GM18867 (cell line): ENCODE data around the gene NOXA1.
A peak's percentile ranks its signal among the peaks of the same experiment; 100 is the strongest.

Experiments
- ATAC-seq: cut with Tn5 transposase; IDR thresholded peaks from one replicate; pipeline ENCODE4 v1.9.1; 2021; ENCODE audit warnings: mild to moderate bottlenecking, moderate library complexity; ENCODE audit not compliant: unreplicated experiment

The NOXA1 gene

DNA sequence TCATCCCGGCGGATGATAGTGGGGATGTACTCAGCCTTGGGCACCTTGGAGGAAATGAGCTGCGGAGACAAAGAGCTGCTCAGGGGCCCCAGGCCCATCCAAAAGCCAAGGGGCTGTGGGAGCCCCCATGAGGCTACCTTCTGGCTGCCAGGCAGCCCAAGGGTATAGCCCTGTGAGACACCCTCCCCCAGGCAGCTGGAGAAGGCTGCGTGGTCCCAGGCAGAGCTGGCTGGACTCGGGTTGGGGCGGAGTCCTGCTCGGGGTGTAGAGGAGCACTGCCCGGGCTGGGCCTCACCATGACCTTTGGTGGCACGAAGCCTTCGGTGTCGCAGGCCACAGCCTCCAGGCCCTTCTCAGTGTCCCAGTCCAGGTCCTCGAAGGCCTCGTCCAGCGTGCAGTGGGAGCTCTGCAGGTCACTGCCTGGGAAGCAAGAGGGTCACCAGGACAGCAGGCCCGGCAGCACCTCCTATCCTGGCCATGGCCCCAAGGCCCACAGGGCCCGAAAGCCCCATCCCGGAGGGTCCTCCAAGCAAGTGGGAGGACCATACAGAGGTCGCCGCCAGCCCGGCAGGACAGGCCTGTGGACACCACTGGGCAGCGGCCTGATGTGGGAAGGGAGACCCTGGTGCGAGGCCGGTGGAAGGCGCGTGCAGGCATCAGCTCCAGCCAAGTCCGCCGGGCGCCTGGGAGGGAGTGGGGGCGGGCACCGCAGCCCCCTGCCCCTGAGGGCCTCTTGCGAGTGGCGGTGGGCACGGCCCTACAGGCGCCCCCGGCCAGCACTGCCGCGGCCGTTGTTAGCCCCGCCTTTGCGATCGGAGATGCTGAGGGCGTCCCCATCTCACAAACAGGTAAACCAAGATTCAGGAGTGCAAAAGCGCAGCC lies 29.8 kb downstream of the NOXA1 start:
- no peak for ATAC-seq

DNA sequence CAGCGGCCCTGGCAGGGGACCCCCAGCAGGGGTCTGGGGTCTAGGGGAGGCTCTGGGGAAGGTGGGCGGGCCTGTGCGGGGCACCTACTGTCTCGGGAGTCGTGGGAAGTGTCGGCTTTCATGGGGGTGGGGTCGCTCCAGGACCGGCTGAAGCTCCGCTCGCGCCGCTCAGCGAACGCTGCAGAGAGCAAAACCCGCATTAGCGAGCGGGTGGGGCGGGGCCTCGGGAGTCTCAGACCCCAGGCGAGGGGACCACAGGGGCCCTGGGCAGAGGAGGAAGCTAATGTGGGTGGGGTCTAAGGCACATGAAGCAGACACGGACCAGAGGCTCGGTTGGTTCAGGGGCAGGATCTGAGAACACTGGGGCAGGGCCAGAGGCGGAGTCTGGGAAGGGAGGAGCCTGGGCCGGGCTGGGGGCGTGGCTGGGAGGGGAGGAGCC lies 30.5 kb downstream of the NOXA1 start:
- ATAC-seq, result peak; percentile 47

DNA sequence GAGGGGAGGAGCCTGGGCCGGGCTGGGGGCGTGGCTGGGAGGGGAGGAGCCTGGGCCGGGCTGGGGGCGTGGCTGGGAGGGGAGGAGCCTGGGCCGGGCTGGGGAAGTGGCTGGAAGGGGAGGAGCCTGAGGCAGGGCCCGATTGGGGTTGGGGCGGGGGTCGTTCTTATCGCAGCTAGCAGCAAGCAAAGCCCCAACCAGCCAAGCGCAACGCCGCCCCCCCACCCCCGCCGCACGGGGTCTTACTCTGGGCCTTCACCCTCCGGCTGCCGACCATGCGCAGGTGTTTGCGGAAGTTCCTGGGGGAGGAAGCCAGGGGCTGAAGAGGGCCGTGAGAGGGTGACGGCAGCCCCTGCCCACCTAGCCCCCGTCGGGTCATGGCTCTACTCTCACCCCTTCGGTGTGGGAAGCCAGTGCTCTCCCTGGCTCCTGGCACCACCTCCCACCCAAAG lies 31.0 kb downstream of the NOXA1 start:
- peak; percentile 29 for ATAC-seq

DNA sequence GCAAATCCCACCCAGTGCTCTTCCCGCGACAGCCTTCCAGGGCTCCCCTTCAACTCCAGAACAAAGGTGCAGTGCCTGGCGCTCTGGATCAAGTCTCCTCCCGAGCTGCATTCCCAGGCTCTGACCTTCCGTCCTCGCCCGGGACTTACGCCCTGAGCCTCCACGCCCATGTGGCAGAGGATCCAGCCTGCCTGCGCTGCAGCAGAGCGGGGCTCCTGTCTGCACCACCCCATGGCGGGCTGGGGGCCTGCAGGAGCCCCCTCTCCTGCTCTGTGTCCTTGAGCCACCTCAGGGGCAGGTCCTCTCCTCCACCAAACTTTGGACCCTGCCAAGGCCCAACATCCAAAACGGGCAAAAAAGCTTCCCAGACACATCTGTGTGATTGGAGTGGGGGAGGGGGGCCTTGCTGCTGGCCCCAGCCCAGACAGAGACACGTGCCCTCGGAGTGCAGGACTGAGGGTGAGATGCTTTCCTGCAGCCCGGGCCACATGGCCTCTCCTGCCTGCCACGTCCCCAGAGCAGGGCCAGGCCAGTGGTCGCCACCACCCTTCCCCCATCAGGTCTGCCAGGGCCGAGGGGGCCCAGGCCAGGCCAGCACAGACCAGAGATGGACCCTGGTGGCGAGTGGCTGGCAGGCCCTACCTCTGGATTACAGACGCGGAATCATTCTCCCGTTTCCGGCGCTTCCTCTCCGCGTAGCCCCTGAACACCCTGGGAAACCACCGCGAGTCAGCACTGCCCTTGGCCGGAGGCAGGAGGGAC lies 31.6 kb downstream of the NOXA1 start:
- ATAC-seq, result no peak

DNA sequence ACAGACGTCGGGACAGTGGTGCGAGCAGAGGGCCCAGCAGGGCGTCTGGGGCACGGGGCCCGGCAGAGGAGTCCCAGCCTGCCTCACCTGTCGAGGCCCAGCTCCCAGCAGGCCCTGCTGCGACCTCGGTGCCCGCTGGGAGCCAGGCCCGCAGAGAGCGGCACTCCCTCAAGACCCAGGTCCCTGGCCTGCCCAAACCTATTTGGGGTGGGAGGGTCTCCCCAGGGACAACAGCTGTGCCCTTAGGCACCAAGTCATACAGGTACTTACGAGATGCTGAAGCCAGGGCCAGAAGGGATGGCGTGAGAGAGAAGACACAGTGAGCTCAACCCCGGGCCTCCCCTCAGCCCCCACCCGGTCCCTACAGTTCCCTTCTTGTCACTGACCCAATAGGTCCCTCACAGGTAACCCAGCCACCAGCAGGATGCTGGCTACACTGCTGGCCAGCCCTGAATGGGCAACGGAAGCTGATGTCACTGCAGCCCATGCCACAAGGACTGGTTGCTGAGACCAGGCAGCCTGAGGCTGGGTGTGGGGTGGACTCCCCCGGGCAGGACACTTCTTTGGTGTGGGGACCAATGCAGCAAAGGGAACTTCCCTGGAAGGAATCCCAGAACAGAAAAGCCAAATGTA lies 32.3 kb downstream of the NOXA1 start:
- no peak for ATAC-seq

DNA sequence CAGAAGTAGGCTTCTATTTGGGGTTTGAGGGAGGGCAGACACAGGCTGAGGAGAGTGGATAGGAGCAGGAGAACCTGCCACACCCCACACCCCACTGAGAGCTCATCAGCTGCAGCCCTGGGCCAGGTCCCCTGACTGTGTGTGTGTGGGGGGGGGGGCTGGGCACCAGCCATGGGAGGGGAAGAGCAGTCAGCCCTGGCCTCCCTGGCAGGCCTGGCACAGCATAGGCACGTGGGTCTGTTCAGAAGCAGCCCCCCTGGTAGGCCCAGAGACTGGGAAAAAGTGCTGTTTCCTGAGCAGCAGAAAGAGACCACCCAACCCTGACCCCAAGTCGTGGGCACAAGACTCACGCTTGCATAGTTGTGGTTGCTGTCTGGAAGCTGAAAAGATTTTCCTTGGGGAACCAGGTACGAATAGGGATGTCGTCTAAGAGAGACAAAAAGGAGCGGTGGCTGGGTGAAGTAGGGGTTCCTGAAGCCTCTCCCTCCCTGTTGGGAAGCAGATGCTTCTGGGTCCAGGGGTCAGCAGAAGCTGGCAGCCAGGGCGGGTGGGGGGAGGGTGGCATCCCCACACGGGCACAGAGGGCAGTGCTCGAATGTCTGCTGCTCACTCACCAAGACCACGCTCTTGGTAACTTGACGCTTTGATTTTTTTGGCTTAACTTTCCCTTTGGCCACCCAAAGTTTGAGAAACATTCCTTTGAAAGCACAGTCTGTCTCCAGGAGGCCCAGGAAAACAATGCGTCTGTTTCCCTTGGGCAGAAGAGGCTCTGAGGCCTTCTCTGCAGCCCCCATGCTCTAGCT lies 33.1 kb downstream of the NOXA1 start:
- ATAC-seq, result no peak

DNA sequence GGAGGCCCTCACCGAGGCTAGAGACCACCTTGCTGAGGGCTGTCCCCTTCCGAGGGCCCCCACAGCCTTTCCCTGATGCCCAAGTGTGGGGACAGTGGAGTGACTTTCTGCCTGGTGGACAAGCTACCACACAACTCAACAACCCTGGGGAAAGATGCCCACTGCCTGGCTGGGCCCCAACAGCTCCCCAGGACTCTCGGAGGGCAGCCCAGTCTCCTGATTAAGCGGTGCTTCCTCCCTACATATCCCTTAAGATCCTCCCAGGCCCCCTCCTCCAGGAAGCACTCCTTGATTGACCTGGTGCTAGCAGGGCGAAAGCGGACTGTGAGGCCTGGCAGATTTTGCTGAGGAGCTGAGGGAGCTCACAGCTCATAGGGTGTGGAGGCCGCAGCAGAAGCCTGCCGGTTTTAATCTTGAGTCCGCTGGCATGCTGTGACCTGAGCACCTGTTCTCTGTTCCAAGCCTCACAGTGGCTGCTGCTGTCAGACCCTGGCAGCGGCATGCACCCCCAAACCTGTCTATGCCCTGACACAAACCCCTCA lies 33.7 kb downstream of the NOXA1 start:
- no peak for ATAC-seq

DNA sequence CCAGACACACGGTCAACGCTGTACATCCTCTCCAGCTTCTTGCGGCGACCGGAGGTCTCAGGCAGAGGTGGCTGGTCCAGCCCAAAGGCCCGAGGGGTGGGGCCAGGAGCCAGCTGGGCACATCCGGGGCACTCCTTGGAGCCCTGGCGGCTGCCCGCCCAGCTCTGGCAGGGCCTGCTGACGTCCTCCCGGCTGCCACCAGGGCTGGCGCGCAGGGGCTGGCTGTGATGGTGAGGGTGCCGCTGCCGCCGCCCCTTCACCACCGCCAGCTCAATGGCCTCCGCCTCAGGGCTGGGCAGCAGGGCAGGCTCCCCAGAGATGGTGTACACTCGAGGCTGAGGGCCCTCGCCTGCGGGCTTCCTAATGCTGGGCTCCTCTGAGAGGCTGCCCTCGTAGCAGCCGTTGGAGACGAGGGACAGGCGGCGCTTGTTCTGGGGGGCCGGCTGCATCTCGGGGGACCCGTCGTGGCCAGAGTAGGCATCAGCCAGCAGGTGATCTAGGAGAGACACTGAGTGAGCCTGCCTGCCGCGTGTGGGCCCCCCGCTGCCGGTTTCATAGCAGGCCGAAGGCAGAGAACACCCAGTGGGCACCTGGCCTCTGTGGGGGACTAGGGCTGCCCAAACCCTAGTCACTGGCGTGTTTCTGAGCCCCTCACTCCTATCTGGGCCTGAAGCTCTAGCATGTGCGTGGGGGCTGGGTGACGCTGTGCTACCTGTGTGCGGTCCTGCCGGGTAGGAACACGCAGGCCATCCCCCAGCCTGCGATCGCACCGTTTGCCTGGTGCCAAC lies 34.4 kb downstream of the NOXA1 start:
- no peak for ATAC-seq

DNA sequence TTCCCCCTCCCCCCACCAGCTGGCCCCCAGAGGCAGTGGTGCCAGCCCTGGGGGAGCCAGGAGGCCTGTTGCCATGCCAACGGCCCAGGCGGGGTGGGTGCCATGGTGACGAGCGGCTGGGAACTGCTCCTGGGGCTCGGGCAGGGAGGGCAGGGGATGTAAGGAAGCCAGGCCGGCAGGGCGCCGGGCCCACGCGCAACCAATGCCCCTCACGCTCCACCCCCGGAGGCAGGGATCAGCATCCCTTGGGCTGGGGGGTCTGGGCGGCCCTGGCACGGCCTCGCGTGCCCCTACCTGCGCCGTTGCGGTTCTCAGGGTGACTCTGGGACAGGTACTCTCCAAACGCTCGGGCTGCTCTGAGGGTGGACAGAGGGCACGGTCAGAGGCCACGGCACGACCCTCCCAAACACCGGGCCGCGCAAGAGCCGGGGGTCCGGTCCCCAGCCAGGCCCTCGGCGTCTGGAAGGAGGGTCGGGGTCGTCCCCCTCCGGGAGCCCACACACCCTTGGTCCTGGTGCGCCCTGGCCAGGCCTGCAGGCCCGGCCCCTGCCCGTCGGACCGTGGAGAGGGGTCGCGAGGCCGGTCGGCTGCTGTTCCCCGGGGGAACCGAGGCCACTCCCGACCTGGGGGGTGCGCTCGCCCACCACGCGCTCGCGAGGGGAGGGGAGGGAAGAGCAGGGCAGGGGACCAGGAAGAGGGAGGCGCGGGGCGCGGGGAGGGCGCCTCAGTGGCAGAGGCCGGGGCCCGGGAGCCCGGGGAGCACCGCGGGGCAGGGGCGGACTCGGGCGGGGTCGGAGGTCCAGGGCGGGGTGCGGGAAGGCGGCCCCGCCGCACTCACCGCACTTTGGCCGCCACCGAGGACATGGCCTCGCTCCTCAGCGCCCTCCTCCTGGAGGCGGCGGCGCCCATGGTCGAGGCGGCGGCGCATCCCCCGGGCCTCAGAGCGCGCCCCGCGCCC lies 35.3 kb downstream of the NOXA1 start:
- peak; percentile 4 for ATAC-seq

DNA sequence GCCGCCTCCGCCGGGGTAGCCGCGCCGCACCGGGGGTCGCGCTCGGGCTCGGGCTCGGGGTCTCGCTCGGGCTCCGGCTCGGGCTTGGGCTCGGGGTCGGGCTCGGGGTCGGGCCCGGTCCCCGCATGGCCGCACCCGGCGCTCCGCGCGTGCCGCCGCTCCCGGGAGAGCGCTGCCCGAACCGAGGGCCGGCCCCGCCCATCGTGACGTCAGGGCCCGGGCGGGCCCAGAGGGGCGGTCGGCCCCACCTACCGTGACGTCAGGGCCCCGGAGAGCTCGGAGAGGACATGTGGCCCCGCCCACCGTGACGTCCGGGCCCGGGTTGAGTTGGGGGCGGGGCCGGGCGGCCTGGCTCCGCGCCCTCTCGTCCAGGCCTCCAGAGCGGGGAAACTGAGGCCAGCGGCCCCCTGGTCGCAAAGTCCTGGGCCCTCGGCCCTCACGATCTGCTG lies 36.0 kb downstream of the NOXA1 start, which contains the start of gene NSMF:
Gene NSMF, minus strand, starts transcription at position 183 of the 449 bp plus-strand sequence. CDS start 232 bp downstream, outside the sequence.
- peak; percentile 66 for ATAC-seq

DNA sequence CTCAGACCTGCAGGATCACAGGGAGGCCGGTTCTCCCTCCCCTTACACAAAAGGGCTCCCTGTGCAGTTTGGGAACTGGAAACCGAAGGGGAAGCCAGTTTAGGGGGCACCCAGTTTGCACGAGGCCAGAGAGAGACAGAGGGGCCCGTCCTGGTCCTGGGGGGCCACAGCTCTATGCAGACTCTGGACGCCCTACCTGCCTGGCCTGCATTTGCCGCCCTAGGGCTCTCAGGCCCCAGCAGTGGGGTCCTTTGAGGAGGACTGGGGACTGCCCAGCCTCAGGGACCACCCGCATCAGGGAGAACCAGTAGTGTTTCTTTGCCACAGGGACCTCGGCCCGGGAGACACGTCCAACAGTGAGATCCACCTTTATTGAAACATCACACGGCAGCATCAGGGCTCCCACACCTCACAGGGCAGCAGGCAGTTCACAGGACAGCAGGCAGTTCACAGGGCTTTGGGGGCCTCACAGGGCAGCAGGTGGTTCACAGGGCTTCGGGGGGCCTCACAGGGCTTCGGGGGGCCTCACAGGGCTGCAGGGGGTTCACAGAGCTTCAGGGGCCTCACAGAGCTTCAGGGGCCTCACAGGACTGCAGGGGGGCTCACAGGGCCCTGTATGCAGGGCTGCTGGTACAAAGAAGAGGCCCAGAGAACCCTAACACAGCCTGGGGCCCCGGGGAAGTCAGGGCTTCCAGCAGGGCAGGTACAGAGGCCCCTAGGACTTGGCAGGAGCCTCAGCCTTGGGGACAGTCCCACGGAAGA lies 36.6 kb downstream of the NOXA1 start:
- no peak for ATAC-seq

DNA sequence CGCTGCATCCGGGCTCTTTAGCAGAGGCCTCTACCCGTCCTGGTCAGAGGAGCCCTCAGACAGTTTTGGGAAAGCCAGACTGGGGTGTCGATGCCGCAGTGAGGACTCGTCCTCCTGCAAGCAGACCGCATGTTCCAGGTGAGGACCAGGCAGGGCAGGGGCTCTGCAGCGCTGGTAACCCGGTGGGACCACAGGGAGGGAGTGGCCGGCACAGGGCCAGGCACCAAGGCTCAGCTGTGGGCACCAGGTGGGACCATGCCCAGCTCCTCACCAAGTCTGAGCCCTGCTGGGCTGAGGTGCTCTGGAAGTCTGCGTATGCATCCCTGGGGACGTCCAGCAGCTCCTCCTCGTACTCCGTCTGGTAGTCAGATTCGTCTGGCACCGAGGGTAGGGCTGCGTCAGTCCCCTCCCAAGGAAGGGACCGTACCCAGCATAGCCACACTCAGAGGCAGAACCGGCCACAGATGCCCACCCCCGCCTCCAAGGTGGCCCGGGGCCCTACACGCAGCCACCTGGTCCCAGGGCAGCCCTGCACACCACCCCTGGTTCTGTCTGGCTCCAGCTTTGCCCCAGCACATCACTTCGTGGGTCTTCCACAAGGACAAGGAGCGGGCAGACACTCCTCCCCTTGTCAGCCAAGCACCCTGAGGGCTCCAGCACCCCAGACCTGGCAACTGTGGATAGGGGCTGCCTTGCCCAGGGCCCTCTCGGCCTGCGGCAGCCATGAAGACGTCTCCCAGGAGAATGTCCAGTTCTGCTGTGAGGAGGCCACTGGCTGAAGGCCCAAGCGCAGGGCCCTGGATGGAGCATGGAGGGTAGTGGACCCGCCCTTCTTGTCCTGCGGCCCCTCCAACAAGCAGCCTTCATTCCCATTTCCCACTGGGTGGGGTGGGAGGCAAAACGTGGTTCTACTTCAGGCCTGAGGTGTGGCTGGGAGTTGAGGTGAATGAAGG lies 37.4 kb downstream of the NOXA1 start:
- ATAC-seq, result no peak

DNA sequence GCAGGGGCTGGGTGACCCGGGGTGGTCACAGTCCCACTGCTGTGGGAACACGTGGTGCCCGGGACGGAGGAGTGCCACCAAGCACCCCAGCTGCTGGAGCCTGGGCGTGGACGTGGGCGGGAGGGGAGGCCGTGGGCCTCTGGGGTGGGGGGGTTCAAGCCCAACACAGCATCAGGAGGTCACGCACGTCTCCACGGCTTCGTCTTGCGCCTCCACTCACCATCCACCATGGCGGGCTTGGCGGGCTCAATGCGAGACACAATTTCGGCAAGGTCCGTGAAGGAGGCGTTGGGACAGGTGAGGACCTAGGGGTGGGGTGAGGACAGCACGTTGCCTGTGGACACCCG lies 38.1 kb downstream of the NOXA1 start:
- ATAC-seq, result no peak

DNA sequence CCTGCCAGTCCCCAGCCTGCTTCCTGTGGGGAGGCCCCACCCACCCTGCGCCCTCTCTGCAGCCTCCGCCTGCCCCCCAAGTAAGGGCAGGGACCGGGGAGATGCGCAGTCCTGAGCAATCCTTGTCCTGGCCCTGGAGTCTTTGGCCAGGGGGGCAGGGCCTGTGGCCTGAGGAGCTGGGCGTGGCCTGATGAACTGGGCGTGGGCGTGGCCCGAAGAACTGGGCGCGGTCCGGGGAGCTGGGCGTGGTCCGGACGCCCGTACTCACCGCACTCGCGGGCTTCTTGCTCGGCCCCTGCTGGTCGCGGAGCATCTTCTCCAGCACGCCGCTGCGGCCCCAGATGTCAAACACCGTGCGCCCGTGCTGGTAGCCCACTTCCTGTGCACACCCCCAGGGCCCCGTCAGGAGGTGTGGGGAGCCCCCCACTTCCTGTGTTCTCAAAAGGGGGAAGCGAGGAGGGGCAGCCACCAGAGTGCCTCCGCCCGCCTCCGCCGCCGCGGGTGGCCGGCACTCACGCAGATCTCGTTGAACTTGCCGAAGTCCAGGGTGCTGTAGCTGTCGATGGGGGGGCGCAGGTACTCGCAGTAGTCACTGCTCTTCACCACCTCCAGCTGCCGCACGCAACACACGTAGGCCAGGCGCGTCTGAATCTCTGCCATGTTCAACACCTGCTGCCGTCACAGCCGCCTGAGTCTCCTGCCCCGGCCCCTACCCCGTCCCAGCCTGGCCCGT lies 38.6 kb downstream of the NOXA1 start:
- ATAC-seq, result peak; percentile 41

DNA sequence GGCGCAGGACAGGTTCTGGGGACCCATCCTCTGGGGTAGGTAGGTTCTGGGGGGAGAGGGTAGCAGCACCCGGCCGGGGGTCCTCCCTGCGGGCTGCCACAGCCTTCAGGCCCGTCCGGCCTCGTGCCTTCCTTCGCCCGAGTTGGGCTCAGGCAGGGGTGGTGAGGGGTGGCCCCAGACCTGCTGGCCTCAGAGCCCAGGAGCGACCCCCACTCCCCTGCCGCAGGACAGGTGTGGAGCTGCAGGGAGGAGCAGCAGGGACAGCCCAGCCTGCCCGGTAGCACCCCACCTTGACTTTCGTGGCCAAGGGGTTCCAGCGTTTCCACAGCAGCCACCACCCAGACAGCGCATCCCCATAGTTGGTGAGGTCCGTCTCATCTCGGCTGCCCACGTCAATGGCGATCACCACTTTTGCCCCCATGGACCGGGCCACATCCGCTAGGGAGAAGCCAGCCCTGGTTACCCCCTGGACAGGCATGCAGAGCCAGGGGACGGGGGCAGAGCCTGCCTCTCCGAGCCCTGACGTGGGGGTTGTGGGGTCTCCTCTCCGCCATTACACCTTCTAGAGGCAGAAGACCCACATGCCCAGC lies 39.3 kb downstream of the NOXA1 start:
- no peak for ATAC-seq
